Measurements from ENCODE around the gene CSK.

The CSK gene

GRCh38 chr15:74775132-74775562 lies 6.7 kb upstream of the CSK start:
- Mint-ChIP-seq H3K27me3 (no peaks in the 10 kb centered on the region), H3K27ac (ENCODE audit: low read depth) (peak overlapping the region; percentile 99), H3K4me3 (no peak overlapping the region), H3K4me1 (peaks cover 55% of the 10 kb centered on the region), H3K9me3 (no peaks in the 10 kb centered on the region), H3K36me3 (ENCODE audit: insufficient read depth) (peaks cover 9% of the 10 kb centered on the region)
- ATAC-seq (replicated peaks; ENCODE audit: extremely low read depth, poor library complexity, severe bottlenecking) (no peak), DNase-seq (ENCODE audit: low spot score in 2 of 2) (no peak)

- peak overlapping the region; percentile 99 for H3K27ac Mint-ChIP-seq (ENCODE audit: low read depth)
- H3K4me3 Mint-ChIP-seq: no peak overlapping the region
- no peaks in the 10 kb centered on the region for H3K9me3 Mint-ChIP-seq
- H3K4me1 Mint-ChIP-seq: peaks cover 62% of the 10 kb centered on the region
- DNase-seq (ENCODE audit: low spot score in 2 of 2): no peak
- no peak for ATAC-seq (replicated peaks; ENCODE audit: extremely low read depth, poor library complexity, severe bottlenecking)
- no peaks in the 10 kb centered on the region for H3K27me3 Mint-ChIP-seq
- peaks cover 7% of the 10 kb centered on the region for H3K36me3 Mint-ChIP-seq (ENCODE audit: insufficient read depth)
Observed at GRCh38 chr15:74775894-74776293, 6.0 kb upstream of the CSK start.

GRCh38 chr15:74776821-74777768 lies 4.8 kb upstream of the CSK start:
- DNase-seq (ENCODE audit: low spot score in 2 of 2) (peak; percentile 36 to 64), ATAC-seq (replicated peaks; ENCODE audit: extremely low read depth, poor library complexity, severe bottlenecking) (peak; percentile 64)
- Mint-ChIP-seq H3K4me3 (peak overlapping the region; percentile 87), H3K27me3 (no peaks in the 10 kb centered on the region), H3K9me3 (no peaks in the 10 kb centered on the region), H3K36me3 (ENCODE audit: insufficient read depth) (peaks cover 11% of the 10 kb centered on the region), H3K4me1 (peaks cover 65% of the 10 kb centered on the region), H3K27ac (ENCODE audit: low read depth) (peak overlapping the region; percentile 99)

GRCh38 chr15:74777769-74778598 lies 3.9 kb upstream of the CSK start:
- no peaks in the 10 kb centered on the region for H3K9me3 Mint-ChIP-seq
- peaks cover 68% of the 10 kb centered on the region for H3K4me1 Mint-ChIP-seq
- no peaks in the 10 kb centered on the region for H3K27me3 Mint-ChIP-seq
- H3K36me3 Mint-ChIP-seq (ENCODE audit: insufficient read depth): peaks cover 14% of the 10 kb centered on the region
- ATAC-seq (replicated peaks; ENCODE audit: extremely low read depth, poor library complexity, severe bottlenecking) (no peak), DNase-seq (ENCODE audit: low spot score in 2 of 2) (no peak)
- peak overlapping the region; percentile 99 for H3K27ac Mint-ChIP-seq (ENCODE audit: low read depth)
- peak overlapping the region; percentile 87 for H3K4me3 Mint-ChIP-seq

GRCh38 chr15:74778599-74778970 lies 3.3 kb upstream of the CSK start:
- Mint-ChIP-seq H3K9me3 (no peaks in the 10 kb centered on the region), H3K36me3 (ENCODE audit: insufficient read depth) (peaks cover 19% of the 10 kb centered on the region), H3K27me3 (no peaks in the 10 kb centered on the region), H3K4me1 (peaks cover 74% of the 10 kb centered on the region), H3K4me3 (peak overlapping the region; percentile 87), H3K27ac (ENCODE audit: low read depth) (peak overlapping the region; percentile 99)
- no peak for DNase-seq (ENCODE audit: low spot score in 2 of 2)
- ATAC-seq (replicated peaks; ENCODE audit: extremely low read depth, poor library complexity, severe bottlenecking): no peak

GRCh38 chr15:74779162-74779648 lies 2.7 kb upstream of the CSK start:
- no peaks in the 10 kb centered on the region for H3K27me3 Mint-ChIP-seq

GRCh38 chr15:74780523-74781430 lies 1.1 kb upstream of the CSK start:
- DNase-seq (ENCODE audit: low spot score in 2 of 2): no peak
- ATAC-seq (replicated peaks; ENCODE audit: extremely low read depth, poor library complexity, severe bottlenecking): peak; percentile 17
- peak overlapping the region; percentile 87 for H3K4me3 Mint-ChIP-seq
- peak overlapping the region; percentile 99 for H3K27ac Mint-ChIP-seq (ENCODE audit: low read depth)
- H3K4me1 Mint-ChIP-seq: peaks cover 86% of the 10 kb centered on the region
- H3K9me3 Mint-ChIP-seq: no peaks in the 10 kb centered on the region
- H3K27me3 Mint-ChIP-seq: no peaks in the 10 kb centered on the region
- H3K36me3 Mint-ChIP-seq (ENCODE audit: insufficient read depth): peaks cover 29% of the 10 kb centered on the region

More at GRCh38 chr15:74779162-74779648, 2.7 kb upstream of the CSK start:
- peak overlapping the region; percentile 99 for H3K27ac Mint-ChIP-seq (ENCODE audit: low read depth)
- H3K4me3 Mint-ChIP-seq: peak overlapping the region; percentile 87
- no peaks in the 10 kb centered on the region for H3K9me3 Mint-ChIP-seq
- no peak for ATAC-seq (replicated peaks; ENCODE audit: extremely low read depth, poor library complexity, severe bottlenecking)
- H3K4me1 Mint-ChIP-seq: peaks cover 77% of the 10 kb centered on the region
- no peak for DNase-seq (ENCODE audit: low spot score in 2 of 2)
- H3K36me3 Mint-ChIP-seq (ENCODE audit: insufficient read depth): peaks cover 21% of the 10 kb centered on the region

GRCh38 chr15:74782259-74783071 lies 585 bp downstream of the CSK start:
- H3K27me3 Mint-ChIP-seq: no peaks in the 10 kb centered on the region
- H3K27ac Mint-ChIP-seq (ENCODE audit: low read depth): peak overlapping the region; percentile 93
- peak; percentile 37 for ATAC-seq (replicated peaks; ENCODE audit: extremely low read depth, poor library complexity, severe bottlenecking)
- H3K36me3 Mint-ChIP-seq (ENCODE audit: insufficient read depth): peaks cover 40% of the 10 kb centered on the region
- H3K4me3 Mint-ChIP-seq: peak overlapping the region; percentile 79
- no peaks in the 10 kb centered on the region for H3K9me3 Mint-ChIP-seq
- DNase-seq (ENCODE audit: low spot score in 2 of 2): peak; percentile 41 to 44
- H3K4me1 Mint-ChIP-seq: peaks cover 84% of the 10 kb centered on the region

- DNase-seq (ENCODE audit: low spot score in 2 of 2): no peak
- no peak for ATAC-seq (replicated peaks; ENCODE audit: extremely low read depth, poor library complexity, severe bottlenecking)
- H3K27ac Mint-ChIP-seq (ENCODE audit: low read depth): peak overlapping the region; percentile 93
- H3K4me1 Mint-ChIP-seq: peaks cover 84% of the 10 kb centered on the region
- peaks cover 45% of the 10 kb centered on the region for H3K36me3 Mint-ChIP-seq (ENCODE audit: insufficient read depth)
- no peaks in the 10 kb centered on the region for H3K9me3 Mint-ChIP-seq
- no peaks in the 10 kb centered on the region for H3K27me3 Mint-ChIP-seq
- H3K4me3 Mint-ChIP-seq: peak overlapping the region; percentile 79
Observed at GRCh38 chr15:74783072-74783807, 1.4 kb downstream of the CSK start.

- H3K4me1 Mint-ChIP-seq: peaks cover 84% of the 10 kb centered on the region
- H3K27ac Mint-ChIP-seq (ENCODE audit: low read depth): peak overlapping the region; percentile 93
- H3K9me3 Mint-ChIP-seq: no peaks in the 10 kb centered on the region
- H3K36me3 Mint-ChIP-seq (ENCODE audit: insufficient read depth): peaks cover 47% of the 10 kb centered on the region
- DNase-seq (ENCODE audit: low spot score in 2 of 2) (no peak), ATAC-seq (replicated peaks; ENCODE audit: extremely low read depth, poor library complexity, severe bottlenecking) (no peak)
- H3K4me3 Mint-ChIP-seq: peak overlapping the region; percentile 79
- no peaks in the 10 kb centered on the region for H3K27me3 Mint-ChIP-seq
Observed at GRCh38 chr15:74783808-74784175, 1.9 kb downstream of the CSK start.

Measured in central memory CD8-positive, alpha-beta T cell (primary cell).